Peyer's patch (tissue), 4 donors: ENCODE results near the gene FGF2.

Experiments
- POLR2A ChIP-seq, 2 donors: fragments of 450-650 bp; IDR thresholded peaks; one replicate each; pipeline ENCODE4 v1.5.1; 2017; ENCODE audit warnings: antibody characterized with exemption in 2 of 2, mild to moderate bottlenecking in 2 of 2, moderate library complexity in 2 of 2
- TF ChIP-seq, protein P1 (sequence below), 6 experiments: fragments of 450-650 bp in 4 of 6; fragments of 200-600 bp in 2 of 6; sonication (generic) in 1 of 6; IDR thresholded peaks; one replicate each; pipeline ENCODE4 v1.5.1; 2017 to 2019; ENCODE audit warnings: antibody characterized with exemption in 6 of 6, mild to moderate bottlenecking in 3 of 6, moderate library complexity in 1 of 6

DNA sequence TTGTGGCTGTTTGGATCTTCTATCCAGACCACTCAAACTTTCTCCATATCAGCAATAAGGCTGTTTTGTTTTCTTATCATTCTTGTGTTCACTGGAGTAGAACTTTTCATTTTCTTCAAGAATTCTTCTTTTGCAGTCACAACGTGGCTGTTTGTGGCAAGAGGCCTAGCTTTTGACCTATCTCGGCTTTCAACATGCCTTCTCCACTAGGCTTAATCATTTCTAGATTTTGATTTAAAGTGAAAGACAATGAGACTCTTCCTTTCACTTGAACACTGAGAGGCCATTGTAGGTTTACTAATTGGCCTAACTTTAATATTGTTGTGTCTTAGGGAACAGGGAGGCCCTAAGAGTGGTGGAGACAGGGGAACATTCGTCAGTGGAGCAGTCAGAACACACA is 19.1 kb downstream of the FGF2 start:
- TF ChIP-seq, protein P1, sequence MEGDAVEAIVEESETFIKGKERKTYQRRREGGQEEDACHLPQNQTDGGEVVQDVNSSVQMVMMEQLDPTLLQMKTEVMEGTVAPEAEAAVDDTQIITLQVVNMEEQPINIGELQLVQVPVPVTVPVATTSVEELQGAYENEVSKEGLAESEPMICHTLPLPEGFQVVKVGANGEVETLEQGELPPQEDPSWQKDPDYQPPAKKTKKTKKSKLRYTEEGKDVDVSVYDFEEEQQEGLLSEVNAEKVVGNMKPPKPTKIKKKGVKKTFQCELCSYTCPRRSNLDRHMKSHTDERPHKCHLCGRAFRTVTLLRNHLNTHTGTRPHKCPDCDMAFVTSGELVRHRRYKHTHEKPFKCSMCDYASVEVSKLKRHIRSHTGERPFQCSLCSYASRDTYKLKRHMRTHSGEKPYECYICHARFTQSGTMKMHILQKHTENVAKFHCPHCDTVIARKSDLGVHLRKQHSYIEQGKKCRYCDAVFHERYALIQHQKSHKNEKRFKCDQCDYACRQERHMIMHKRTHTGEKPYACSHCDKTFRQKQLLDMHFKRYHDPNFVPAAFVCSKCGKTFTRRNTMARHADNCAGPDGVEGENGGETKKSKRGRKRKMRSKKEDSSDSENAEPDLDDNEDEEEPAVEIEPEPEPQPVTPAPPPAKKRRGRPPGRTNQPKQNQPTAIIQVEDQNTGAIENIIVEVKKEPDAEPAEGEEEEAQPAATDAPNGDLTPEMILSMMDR (IDR thresholded peaks at IDR 0.05): no peak
- TF ChIP-seq POLR2A (IDR thresholded peaks at IDR 0.05): no peak
